ENCODE results near the gene SHC3. TPM values are rescaled to one million over a fixed set of nuclear protein-coding genes. Genes with fewer than 3 reads are reported as not detected.

Gene SHC3
- polyA plus RNA-seq, 1 experiment: 1.3 TPM

GRCh38 chr9:89049646-89050045 is 129.0 kb downstream of the SHC3 start:
- Histone ChIP-seq H3K27me3 (ENCODE audit: control insufficient read depth, insufficient read depth, low read length) (no peaks in the 10 kb centered on the region), H3K36me3 (ENCODE audit: control insufficient read depth, insufficient read depth, low read length) (no peaks in the 10 kb centered on the region), H3K4me3 (ENCODE audit: low read depth, low read length) (no peak overlapping the region)
- CTCF ChIA-PET: no interaction called here
- POLR2A ChIA-PET: no interaction called here
- no peak for DNase-seq (ENCODE audit: low read depth)
- TF ChIP-seq CTCF (IDR thresholded peaks at IDR 0.05; ENCODE audit: insufficient read depth, low read depth, low read length): no peak

GRCh38 chr9:89048616-89049015 is 130.0 kb downstream of the SHC3 start:
- POLR2A ChIA-PET: no interaction called here
- no peak for TF ChIP-seq CTCF (IDR thresholded peaks at IDR 0.05; ENCODE audit: insufficient read depth, low read depth, low read length)
- Histone ChIP-seq H3K4me3 (ENCODE audit: low read depth, low read length) (no peak overlapping the region), H3K27me3 (ENCODE audit: control insufficient read depth, insufficient read depth, low read length) (no peaks in the 10 kb centered on the region), H3K36me3 (ENCODE audit: control insufficient read depth, insufficient read depth, low read length) (no peaks in the 10 kb centered on the region)
- CTCF ChIA-PET: no interaction called here
- DNase-seq (ENCODE audit: low read depth): no peak

- Histone ChIP-seq H3K36me3 (ENCODE audit: control insufficient read depth, insufficient read depth, low read length) (peaks cover 1% of the 10 kb centered on the region; the same call in 1 of the 2 replicates), H3K27me3 (ENCODE audit: control insufficient read depth, insufficient read depth, low read length) (no peaks in the 10 kb centered on the region), H3K4me3 (ENCODE audit: low read depth, low read length) (no peak overlapping the region)
- no peak for DNase-seq (ENCODE audit: low read depth)
- ChIA-PET POLR2A (no interaction called here), CTCF (interaction anchor here (0.7 kb wide), 1 partner anchor 11 kb away, joined by 4 read pairs; no protein-coding TSS in a partner anchor)
- no peak for TF ChIP-seq CTCF (IDR thresholded peaks at IDR 0.05; ENCODE audit: insufficient read depth, low read depth, low read length)
These were observed 131.0 kb downstream of the SHC3 start for GRCh38 chr9:89047667-89048066.

- H3K27me3 ChIP-seq (ENCODE audit: control insufficient read depth, insufficient read depth, low read length): no peaks in the 10 kb centered on the region
- peaks cover 1% of the 10 kb centered on the region; the same call in 1 of the 2 replicates for H3K36me3 ChIP-seq (ENCODE audit: control insufficient read depth, insufficient read depth, low read length)
- CTCF ChIA-PET: no interaction called here
- no peak for TF ChIP-seq CTCF (IDR thresholded peaks at IDR 0.05; ENCODE audit: insufficient read depth, low read depth, low read length)
- no peak for DNase-seq (ENCODE audit: low read depth)
- no peak overlapping the region for H3K4me3 ChIP-seq (ENCODE audit: low read depth, low read length)
- POLR2A ChIA-PET: no interaction called here
These were observed 131.8 kb downstream of the SHC3 start for GRCh38 chr9:89046832-89047231.

- DNase-seq (ENCODE audit: low read depth): no peak
- no peaks in the 10 kb centered on the region for H3K27me3 ChIP-seq (ENCODE audit: control insufficient read depth, insufficient read depth, low read length)
- ChIA-PET CTCF (no interaction called here), POLR2A (no interaction called here)
- H3K36me3 ChIP-seq (ENCODE audit: control insufficient read depth, insufficient read depth, low read length): peaks cover 1% of the 10 kb centered on the region; the same call in 1 of the 2 replicates
- no peak overlapping the region for H3K4me3 ChIP-seq (ENCODE audit: low read depth, low read length)
- TF ChIP-seq CTCF (IDR thresholded peaks at IDR 0.05; ENCODE audit: insufficient read depth, low read depth, low read length): no peak
These were observed 133.7 kb downstream of the SHC3 start for GRCh38 chr9:89044881-89045280.

Measured in BJ (cell line).